Erythroblast (primary cell): ENCODE measurements around the gene CCDC82.

Source experiments
- DNase-seq, 2 experiments: peaks; one replicate each; lab custom pipeline; 2025; lab: John Stamatoyannopoulos, UW
- GATA1 ChIP-seq: IDR thresholded peaks from 2 replicates; pipeline ENCODE4 v1.6.1; 2011; ENCODE audit warnings: low read depth, mild to moderate bottlenecking, control low read depth, low read length, moderate library complexity
- POLR2A ChIP-seq: IDR thresholded peaks from 2 replicates; pipeline ENCODE4 v1.6.1; 2011; ENCODE audit warnings: mild to moderate bottlenecking, low read length

CCDC82 gene

GRCh38 chr11:96388891-96389719 lies 607 bp downstream of the CCDC82 start:
- DNase-seq, result peak; percentile 85 to 89
- TF ChIP-seq GATA1, result no peak
- TF ChIP-seq POLR2A, result no peak

GRCh38 chr11:96385187-96385586 lies 4.5 kb downstream of the CCDC82 start:
- no peak for TF ChIP-seq GATA1
- no peak for TF ChIP-seq POLR2A
- no peak for DNase-seq

GRCh38 chr11:96384156-96384555 lies 5.6 kb downstream of the CCDC82 start:
- TF ChIP-seq GATA1, result no peak
- TF ChIP-seq POLR2A, result no peak

GRCh38 chr11:96376796-96377195 lies 12.9 kb downstream of the CCDC82 start:
- no peak for DNase-seq
- TF ChIP-seq GATA1 (no peak), POLR2A (no peak)

More at GRCh38 chr11:96384156-96384555, 5.6 kb downstream of the CCDC82 start:
- no peak for DNase-seq

- TF ChIP-seq GATA1 (no peak), POLR2A (no peak)
- DNase-seq, result no peak
These were observed 15.9 kb downstream of the CCDC82 start for GRCh38 chr11:96373826-96374225.

- TF ChIP-seq GATA1 (no peak), POLR2A (no peak)
- no peak for DNase-seq
These were observed 22.4 kb downstream of the CCDC82 start for GRCh38 chr11:96367342-96367741.

GRCh38 chr11:96366024-96366423 lies 23.7 kb downstream of the CCDC82 start:
- DNase-seq, result peak; percentile 33 to 41
- TF ChIP-seq GATA1 (no peak), POLR2A (no peak)

GRCh38 chr11:96365493-96365892 lies 24.2 kb downstream of the CCDC82 start:
- no peak for DNase-seq
- TF ChIP-seq GATA1 (no peak), POLR2A (no peak)

GRCh38 chr11:96361778-96362177 lies 27.9 kb downstream of the CCDC82 start:
- TF ChIP-seq GATA1 (no peak), POLR2A (no peak)
- peak; percentile 35 to 72 for DNase-seq

GRCh38 chr11:96358321-96358720 lies 31.4 kb downstream of the CCDC82 start:
- TF ChIP-seq GATA1, result no peak
- DNase-seq, result no peak

- no peak for DNase-seq
- TF ChIP-seq GATA1, result no peak
- no peak for TF ChIP-seq POLR2A
These were observed 31.9 kb downstream of the CCDC82 start for GRCh38 chr11:96357794-96358193.

- DNase-seq, result no peak
- no peak for TF ChIP-seq POLR2A
These were observed 32.9 kb downstream of the CCDC82 start for GRCh38 chr11:96356848-96357247.

GRCh38 chr11:96342961-96343711 lies 46.6 kb downstream of the CCDC82 start, which contains the start of gene MAML2:
TSS of gene MAML2 (minus strand) at chr11:96343195. CDS start at chr11:96341895, 1,300 bp downstream.
- TF ChIP-seq GATA1 (no peak), POLR2A (no peak)

GRCh38 chr11:96342014-96342960 lies 47.4 kb downstream of the CCDC82 start:
- TF ChIP-seq GATA1 (no peak), POLR2A (no peak)
- DNase-seq, result no peak

More at GRCh38 chr11:96342961-96343711, 46.6 kb downstream of the CCDC82 start, which contains the start of gene MAML2:
- peak; percentile 88 to 91 for DNase-seq
